Breast epithelium (tissue), 3 donors: ENCODE results near the gene GTF2IRD2.
"Not testable (repeated sequence)": the region's sequence is repeated elsewhere in the genome, so short reads cannot be mapped to it uniquely, and the experiment has no call there.

Experiments
- POLR2AphosphoS5 ChIP-seq, 3 donors: sonication (generic); formaldehyde crosslinking; IDR thresholded peaks; one replicate each; pipeline ENCODE4 v1.6.1; 2017; ENCODE audit warnings: antibody characterized with exemption in 3 of 3
- TF ChIP-seq, protein P1 (sequence below), 3 donors: fragments of 450-650 bp; IDR thresholded peaks; one replicate each; pipeline ENCODE4 v1.5.1; 2016 to 2017; ENCODE audit warnings: antibody characterized with exemption in 3 of 3, mild to moderate bottlenecking in 3 of 3, moderate library complexity in 3 of 3

DNA sequence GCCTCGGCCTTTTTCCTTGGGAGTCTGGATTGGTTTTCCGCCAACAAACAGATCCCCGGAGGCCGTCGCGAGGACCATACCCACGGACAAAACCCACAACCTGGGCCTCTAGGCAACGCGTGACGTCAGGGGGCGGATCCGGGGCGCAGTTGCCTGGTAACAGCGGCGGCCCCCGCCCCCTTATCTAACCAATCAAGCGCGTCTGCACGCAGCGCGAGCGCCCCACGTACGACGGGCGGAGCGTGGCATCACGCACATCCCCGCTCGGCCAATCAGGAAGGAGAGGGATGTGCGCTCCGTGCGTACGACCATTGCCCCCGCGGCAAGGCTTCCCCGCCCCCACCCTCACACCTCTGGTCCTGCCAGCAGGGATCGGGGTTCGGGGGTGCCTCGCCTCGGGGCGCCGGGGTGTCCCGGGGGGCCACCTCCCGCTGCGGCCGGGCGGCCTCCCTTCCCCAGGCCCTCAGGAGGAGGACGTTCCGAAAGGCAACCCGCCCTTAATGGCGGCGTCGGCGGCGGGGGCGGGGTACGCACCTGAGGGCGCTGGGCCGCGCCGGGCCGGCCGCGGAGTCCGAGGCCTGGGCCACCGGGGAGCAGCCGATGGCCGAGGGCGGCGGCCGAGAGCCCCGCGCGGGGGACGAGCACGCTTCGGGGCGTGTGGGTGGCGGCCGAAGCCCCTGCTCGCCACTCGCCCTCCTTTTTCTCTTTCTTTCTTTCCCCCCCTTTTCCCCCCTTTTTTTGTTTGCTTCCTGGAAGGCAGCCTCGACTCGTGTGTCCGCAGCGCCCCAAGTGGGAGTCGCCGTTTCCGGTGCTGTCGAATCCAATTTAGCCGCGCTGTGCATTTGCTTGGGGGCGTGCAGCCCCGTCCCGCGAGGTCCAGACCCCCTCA lies at the start of gene GTF2IRD2:
- TF ChIP-seq POLR2AphosphoS5 (IDR thresholded peaks at IDR 0.05) = not testable (repeated sequence)
- TF ChIP-seq, protein P1, sequence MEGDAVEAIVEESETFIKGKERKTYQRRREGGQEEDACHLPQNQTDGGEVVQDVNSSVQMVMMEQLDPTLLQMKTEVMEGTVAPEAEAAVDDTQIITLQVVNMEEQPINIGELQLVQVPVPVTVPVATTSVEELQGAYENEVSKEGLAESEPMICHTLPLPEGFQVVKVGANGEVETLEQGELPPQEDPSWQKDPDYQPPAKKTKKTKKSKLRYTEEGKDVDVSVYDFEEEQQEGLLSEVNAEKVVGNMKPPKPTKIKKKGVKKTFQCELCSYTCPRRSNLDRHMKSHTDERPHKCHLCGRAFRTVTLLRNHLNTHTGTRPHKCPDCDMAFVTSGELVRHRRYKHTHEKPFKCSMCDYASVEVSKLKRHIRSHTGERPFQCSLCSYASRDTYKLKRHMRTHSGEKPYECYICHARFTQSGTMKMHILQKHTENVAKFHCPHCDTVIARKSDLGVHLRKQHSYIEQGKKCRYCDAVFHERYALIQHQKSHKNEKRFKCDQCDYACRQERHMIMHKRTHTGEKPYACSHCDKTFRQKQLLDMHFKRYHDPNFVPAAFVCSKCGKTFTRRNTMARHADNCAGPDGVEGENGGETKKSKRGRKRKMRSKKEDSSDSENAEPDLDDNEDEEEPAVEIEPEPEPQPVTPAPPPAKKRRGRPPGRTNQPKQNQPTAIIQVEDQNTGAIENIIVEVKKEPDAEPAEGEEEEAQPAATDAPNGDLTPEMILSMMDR (IDR thresholded peaks at IDR 0.05) = not testable (repeated sequence)
